AG09309 (cell line): ENCODE results near the gene TM4SF18.

Source experiments
- DNase-seq: peaks from one replicate; pipeline ENCODE4 v3.0.0-alpha.2; 2010; ENCODE audit warnings: low read depth
- H3K4me3 ChIP-seq: 2 replicates; pipeline ENCODE4 v1.5.1; 2011; ENCODE audit warnings: mild to moderate bottlenecking, low read depth, low read length, moderate library complexity; ENCODE audit not compliant: control insufficient read depth
- TF ChIP-seq, protein P1 (sequence below): IDR thresholded peaks from 2 replicates; pipeline ENCODE4 v1.5.1; 2011; ENCODE audit warnings: mild to moderate bottlenecking, low read depth, low read length, inconsistent platforms; ENCODE audit not compliant: insufficient read depth, control insufficient read depth; ENCODE audit errors: missing control alignments

The TM4SF18 gene

DNA sequence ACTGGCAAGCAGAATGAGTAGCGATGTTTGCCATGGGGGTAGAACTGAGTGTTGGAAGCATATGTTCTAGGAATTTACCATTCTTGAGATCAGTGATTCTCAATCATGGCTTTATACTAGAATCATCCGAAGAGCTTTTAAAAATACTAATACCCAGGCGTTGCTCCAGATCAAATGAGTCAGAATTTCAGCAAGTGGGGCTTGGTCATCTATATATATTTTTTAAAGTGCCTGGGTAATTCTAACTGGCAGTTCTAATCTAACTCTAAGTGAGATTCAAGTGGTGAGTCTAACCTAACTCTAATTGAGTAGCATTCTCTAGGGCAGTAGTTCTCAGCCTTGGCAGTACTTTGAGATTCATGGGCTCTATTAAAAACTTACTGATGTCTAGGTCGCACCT lies 23.2 kb upstream of the TM4SF18 start:
- no peak for DNase-seq
- no peak overlapping the region for H3K4me3 ChIP-seq
- TF ChIP-seq, protein P1, sequence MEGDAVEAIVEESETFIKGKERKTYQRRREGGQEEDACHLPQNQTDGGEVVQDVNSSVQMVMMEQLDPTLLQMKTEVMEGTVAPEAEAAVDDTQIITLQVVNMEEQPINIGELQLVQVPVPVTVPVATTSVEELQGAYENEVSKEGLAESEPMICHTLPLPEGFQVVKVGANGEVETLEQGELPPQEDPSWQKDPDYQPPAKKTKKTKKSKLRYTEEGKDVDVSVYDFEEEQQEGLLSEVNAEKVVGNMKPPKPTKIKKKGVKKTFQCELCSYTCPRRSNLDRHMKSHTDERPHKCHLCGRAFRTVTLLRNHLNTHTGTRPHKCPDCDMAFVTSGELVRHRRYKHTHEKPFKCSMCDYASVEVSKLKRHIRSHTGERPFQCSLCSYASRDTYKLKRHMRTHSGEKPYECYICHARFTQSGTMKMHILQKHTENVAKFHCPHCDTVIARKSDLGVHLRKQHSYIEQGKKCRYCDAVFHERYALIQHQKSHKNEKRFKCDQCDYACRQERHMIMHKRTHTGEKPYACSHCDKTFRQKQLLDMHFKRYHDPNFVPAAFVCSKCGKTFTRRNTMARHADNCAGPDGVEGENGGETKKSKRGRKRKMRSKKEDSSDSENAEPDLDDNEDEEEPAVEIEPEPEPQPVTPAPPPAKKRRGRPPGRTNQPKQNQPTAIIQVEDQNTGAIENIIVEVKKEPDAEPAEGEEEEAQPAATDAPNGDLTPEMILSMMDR = no peak

DNA sequence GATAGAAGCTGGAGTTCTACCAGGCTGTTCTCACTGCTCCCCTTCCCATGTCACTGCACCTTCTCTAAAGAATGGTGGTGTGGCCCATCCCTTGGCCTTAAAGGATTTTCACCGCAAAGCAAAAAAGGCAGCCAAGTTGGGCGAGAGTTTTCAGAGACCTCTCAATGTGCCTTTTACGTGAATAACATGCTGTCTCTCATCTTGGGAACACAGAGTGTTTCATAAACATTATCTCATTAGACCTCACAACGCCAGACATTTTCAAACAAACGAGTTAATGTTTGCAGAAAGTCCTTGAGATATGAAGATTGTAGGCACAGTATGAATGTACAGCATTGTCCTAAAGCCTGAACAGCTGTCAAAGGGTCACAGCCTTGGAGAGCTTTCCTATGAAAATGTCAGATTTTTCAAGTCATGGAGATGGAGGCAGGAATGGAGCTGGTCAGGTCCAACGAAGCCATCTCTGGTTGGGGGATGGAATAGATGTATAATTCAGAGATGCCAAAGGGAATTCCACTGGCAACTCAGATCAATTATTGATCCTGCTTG lies 22.7 kb upstream of the TM4SF18 start:
- DNase-seq = no peak
- no peak overlapping the region for H3K4me3 ChIP-seq
- TF ChIP-seq, protein P1 = no peak

DNA sequence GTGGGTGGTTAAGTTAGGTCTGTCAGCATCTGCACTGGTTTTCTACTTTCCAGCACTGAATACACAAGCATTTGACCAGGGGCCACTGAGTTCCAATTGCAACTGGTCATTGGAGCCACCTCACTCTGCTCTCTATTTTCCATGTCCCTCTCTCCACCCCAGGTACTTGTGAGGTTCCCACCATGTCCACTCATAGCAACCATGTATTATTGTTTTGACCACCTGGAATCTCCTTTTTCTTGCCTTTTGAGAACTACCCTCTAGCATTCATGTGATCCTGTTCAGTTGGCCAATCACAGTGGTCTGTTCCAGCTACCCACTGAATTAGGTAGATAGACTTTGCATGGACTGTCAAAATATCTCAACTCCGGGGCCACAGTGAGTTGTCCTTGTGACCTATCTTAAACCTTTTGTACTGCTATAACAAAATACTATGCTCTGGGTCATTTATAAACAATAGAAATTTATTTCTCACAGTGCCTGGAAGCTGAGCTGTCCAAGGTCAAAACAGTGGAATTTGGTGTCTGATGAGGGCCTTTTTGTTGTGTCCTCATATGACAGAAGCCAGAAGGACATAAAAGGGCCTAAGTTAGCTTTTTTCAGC lies 20.2 kb upstream of the TM4SF18 start:
- TF ChIP-seq, protein P1 = no peak
- DNase-seq = no peak
- H3K4me3 ChIP-seq = no peak overlapping the region

DNA sequence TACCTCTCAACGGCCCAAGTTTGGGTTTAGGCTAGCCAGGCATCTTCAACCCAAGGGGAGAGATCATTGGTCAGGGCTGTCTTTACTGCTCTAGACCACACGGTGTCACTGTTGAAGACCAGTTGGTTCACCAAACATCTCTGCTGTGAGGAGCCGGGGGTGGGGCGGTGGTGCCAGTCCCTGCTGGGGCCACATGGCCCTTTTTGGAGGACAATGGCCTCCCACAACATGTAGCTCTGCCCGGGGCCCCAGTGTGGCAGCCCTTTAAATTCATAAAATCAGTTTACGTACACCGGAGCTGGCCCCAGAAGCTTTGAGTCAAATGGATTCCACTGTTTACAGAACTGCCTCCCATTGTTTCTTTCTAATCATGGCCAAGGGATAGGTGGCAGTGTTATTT lies 19.1 kb upstream of the TM4SF18 start:
- DNase-seq = no peak
- TF ChIP-seq, protein P1 = peak; percentile 80

DNA sequence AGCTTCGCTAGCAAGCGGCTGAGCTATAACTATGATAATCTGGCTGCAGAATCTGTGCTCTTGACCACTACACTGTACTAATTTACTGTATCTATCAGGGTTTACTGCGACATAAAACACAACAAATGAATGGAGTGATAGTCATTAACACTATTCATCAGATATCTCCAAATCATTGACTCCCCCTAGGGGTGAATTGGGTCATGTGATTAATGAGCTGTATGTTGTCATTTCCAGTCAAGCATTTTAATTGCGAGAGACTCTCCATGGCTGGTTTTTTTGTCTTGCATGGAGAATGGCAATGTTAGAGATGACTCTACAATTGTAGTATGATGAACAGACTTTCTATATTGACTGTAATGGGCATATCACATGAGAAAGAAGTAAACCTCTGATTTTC lies 10.5 kb upstream of the TM4SF18 start:
- no peak for DNase-seq
- H3K4me3 ChIP-seq = no peak overlapping the region
- TF ChIP-seq, protein P1 = no peak

More for the DNA sequence above, 19.1 kb upstream of the TM4SF18 start:
- no peak overlapping the region for H3K4me3 ChIP-seq

DNA sequence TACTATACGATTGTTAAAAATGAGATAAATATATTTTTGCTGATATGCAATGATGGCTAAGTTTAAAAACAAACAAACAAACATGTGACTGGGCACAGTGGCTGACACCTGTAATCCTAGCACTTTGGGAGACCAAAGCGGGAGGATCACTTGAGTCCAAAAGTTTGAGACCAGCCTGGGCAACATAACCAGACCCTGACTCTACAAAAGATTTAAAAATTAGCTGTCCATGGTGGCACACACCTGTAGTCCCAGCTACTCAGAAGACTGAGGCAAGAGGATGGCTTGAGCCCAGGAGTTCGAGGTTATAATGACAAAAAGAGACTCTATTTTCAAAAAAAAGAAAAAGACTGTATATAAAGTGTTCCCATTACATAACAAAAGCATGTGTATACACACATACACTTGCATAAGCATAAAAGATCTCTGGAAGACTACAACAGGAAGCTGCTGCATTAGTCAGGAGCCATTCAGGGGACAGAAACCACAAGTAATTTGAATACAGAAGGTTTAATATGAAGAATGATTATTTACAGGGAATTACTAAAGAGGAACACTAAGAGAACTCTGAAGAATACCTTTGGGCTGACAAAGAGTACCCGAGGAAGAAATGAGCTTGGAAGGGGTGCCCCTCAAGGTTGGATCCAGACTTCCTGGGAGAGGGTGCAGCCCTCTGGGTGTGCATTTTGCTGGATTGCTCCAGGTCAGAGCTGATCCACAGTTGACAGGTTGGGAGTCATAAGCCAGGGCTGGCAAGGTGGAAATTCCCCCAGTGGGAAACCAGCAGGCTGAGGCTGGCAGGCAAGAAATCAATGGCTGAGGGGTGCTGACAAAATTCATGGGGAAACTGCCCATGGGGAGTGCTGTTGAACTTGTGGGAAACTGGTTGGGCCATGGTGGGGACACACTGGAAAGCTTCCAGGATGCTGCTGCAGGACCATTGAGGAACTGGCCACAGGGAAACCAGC lies 9.3 kb upstream of the TM4SF18 start:
- TF ChIP-seq, protein P1 = no peak
- peak; percentile 80 for DNase-seq
- no peak overlapping the region for H3K4me3 ChIP-seq
